Coronary artery (tissue), 2 donors: ENCODE data around the gene ATP8B1.

Source experiments
- DNase-seq: peaks from one replicate; pipeline ENCODE4 v3.0.0-alpha.2; 2017; ENCODE audit warnings: low spot score
- H3K27ac ChIP-seq, 2 donors: fragments of 200-600 bp; sonication (generic); one replicate each; pipeline ENCODE4 v1.5.1; 2016 to 2019
- H3K4me3 ChIP-seq: fragments of 200-600 bp; sonication (generic); 2 replicates; pipeline ENCODE4 v1.5.1; 2016; ENCODE audit warnings: mild to moderate bottlenecking, moderate library complexity
- CTCF ChIP-seq: fragments of 200-600 bp; sonication (generic); IDR thresholded peaks from one replicate; pipeline ENCODE4 v1.5.1; 2019; ENCODE audit warnings: antibody characterized with exemption

Gene ATP8B1

DNA sequence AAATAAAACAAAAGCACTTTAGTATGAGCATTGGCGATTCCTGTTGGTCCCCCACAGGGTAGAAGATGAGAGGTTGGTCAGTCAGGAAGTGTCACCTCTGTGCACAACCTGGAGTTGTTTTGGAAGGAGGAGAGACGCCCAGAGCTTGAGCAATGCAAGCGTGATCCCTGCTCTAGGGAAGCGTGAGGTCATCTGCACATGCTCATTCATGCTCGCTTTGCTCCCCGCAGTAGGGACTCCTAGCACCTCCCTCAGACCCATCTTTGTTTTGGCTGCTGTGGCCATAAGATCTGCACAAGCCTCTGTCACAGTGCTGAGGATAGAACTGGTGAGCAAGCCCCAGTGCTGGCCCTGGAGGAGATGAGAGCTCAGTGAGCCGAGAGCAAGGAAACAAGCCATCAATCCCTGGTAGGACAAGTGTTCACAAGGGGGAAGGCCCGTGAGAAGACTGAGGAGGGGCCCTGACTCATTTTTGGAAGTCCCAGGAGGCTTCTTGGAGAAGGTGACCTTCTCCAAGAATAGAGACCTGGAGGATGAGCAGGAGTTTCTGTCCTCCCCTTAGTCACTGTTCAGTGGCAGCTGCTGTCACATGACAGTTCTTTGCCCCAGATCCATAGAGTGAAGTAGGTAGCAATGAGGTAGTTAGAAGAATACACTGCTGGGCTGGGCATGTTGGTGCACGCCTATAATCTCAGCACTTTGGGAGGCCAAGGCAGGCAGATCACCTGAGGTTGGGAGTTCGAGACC, 13.3 kb upstream of the ATP8B1 start:
- no peak overlapping the region for H3K27ac ChIP-seq
- no peak overlapping the region for H3K4me3 ChIP-seq
- DNase-seq: no peak
- TF ChIP-seq CTCF: no peak

DNA sequence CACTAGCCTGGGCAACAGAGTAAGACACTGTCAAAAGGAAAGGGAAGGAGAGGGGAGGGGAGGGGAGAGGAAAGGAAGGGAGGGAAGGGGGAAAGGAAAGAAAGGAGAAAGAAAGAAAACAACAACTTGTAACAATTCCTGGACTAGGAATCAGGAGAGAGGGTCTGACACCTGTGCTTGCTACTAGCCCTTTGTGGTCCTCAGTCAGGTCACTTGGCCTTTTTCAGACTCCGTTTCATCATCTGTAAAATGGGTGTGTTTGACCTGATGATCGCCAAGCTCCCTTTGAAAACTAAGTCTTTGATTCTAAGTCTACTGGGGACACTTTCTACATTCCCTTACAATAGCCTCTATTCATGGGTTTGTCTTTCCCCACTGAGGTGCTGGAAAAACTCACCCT, 11.4 kb upstream of the ATP8B1 start:
- no peak overlapping the region for H3K4me3 ChIP-seq
- H3K27ac ChIP-seq: no peak overlapping the region
- TF ChIP-seq CTCF: no peak
- DNase-seq: no peak

DNA sequence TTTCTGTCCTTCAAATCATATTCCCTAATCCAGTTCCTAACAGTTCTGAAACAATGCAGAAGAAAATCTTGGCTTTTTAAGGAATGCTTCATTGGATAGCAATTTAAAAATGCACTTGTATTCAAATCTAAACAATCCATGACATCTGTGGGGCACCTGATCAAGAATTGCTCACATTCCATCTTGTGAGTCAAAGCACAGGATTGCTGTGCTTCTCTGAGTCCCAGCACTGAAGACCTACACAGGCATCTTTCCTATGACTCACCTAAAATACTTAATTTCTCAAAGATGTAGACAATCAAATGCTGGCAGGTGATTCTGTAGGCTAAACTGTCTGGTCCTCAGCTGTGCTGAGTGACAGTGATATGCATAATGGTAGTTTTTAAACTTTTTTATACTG, 10.1 kb upstream of the ATP8B1 start:
- H3K27ac ChIP-seq: no peak overlapping the region
- TF ChIP-seq CTCF: no peak
- no peak for DNase-seq
- no peak overlapping the region for H3K4me3 ChIP-seq

GRCh38 chr18:57812126-57812477, 9.0 kb upstream of the ATP8B1 start:
- TF ChIP-seq CTCF: no peak
- DNase-seq: no peak
- Histone ChIP-seq H3K27ac (no peak overlapping the region), H3K4me3 (no peak overlapping the region)

DNA sequence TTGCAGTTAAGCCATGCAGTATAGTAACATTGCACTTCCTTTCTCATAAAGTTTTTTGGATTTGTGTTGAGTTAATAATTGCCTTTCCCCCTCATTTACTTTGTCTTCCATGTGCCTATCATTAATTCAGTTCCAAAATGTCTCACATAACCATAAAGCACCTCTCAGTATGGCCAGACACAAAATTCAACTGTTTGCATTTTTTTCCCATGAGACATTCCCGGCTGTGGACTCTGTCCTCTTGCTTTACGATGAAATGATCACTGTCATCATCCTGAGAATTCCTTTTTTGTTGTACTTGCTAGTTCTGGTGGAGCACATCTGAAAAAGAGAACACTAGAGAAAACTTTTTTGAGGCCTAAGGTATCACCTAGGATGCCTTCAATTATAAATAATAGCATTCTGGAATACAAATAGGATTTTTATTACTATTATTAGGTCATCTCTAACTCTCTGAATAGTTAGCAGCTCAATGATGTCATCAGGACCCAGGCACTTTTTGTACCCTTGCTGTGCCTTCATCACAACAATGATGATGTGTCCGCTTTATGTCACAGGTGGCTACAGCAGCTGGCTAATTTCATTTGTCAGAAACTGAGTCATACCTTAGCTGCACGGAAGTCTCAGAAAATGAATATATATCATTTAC, 8.5 kb upstream of the ATP8B1 start:
- no peak for TF ChIP-seq CTCF
- peak; percentile 19 for DNase-seq
- Histone ChIP-seq H3K27ac (no peak overlapping the region), H3K4me3 (no peak overlapping the region)

DNA sequence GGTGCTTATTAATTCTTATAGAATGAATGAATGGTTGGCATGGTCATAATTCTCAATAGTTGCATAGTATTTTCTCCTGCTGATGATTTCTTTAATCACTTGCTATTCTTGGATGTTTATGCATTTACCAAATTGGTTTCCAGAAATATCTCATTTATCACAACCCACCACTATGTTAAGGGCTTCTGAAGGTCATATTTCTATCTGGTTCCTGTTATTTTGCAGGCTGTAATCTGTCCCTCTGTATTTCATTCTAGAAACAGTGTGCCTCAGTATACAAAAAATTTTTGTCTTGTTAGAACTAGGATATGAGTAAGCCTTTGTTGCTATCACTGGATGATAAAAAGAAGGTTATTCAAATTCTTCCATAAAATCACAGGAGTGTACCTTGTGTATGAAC, 6.1 kb upstream of the ATP8B1 start:
- Histone ChIP-seq H3K4me3 (no peak overlapping the region), H3K27ac (no peak overlapping the region)
- DNase-seq: no peak
- TF ChIP-seq CTCF: no peak
